ENCODE measurements around the gene RNF111. TPM values are rescaled to one million over a fixed set of nuclear protein-coding genes. Genes with fewer than 3 reads are reported as not detected.

The RNF111 gene
- total and polyA plus RNA-seq, 9 of the 15 experiments (the other 6 are each of a cell fraction or from before 2014, with no cell fraction given): 7.9 to 26.0 (median 14.4) TPM

- intact Hi-C loops (cut with micrococcal nuclease) (no loop called here), in situ Hi-C loops (cut with MboI) (no loop called here)
- POLR2A ChIA-PET: interaction anchor here (0.7 to 1.0 kb wide), 2 partner anchors 13 to 549 kb away, joined by 3 to 4 read pairs; no protein-coding TSS in a partner anchor
- Histone ChIP-seq H2AFZ (ENCODE audit: low read depth, low read length) (peak overlapping the region; percentile 80), H3K79me2 (ENCODE audit: control insufficient read depth, insufficient read depth, low read length) (no peaks in the 10 kb centered on the region), H3K9me1 (ENCODE audit: control insufficient read depth, insufficient read depth, low read length) (no peaks in the 10 kb centered on the region), H4K20me1 (replicated peaks; ENCODE audit: control insufficient read depth, insufficient read depth, low read length) (no peaks in the 10 kb centered on the region), H3K4me1 (replicated peaks in 1 of 2; ENCODE audit: control insufficient read depth in 2 of 2, insufficient read depth in 2 of 2, low read length in 2 of 2) (peaks cover 0 to 7% of the 10 kb centered on the region in 2 experiments; a peak in 2 of 5 replicates), H3K27me3 (ENCODE audit: control insufficient read depth in 2 of 2, insufficient read depth in 2 of 2, low read length in 2 of 2) (no peaks in the 10 kb centered on the region), H3K4me2 (ENCODE audit: insufficient read depth, low read length) (no peak overlapping the region), H3K27ac (ENCODE audit: extremely low read depth, low read depth, low read length) (no peak overlapping the region), H3K9ac (ENCODE audit: insufficient read depth in 1 of 2, low read depth in 2 of 2, low read length in 2 of 2) (no peak overlapping the region), H3K36me3 (ENCODE audit: control insufficient read depth, insufficient read depth, low read length) (no peaks in the 10 kb centered on the region), H3K4me3 (no peak overlapping the region), H3K9me3 (replicated peaks; ENCODE audit: control insufficient read depth, insufficient read depth, low read depth, low read length) (no peaks in the 10 kb centered on the region; the same call in 1 of the 2 replicates)
- no TSS peak for BruUV-seq (replicated peaks)
- peak; percentile 14; the same call in 1 of the 2 replicates for TF ChIP-seq ATF3 (IDR thresholded peaks at IDR 0.05)
- no peak for TF ChIP-seq ATF3 (CRISPR knock-in tag; conservative IDR thresholded peaks at IDR 0.05)
- TF ChIP-seq NFE2L1 (tag; IDR thresholded peaks at IDR 0.05; ENCODE audit: borderline replicate concordance, low read depth): peak; percentile 70; the same call in 1 of the 2 replicates
- TF ChIP-seq ZNF316 (IDR thresholded peaks at IDR 0.05): peak; percentile 81
- no peak for TF ChIP-seq RBM22 (IDR thresholded peaks at IDR 0.05; ENCODE audit: low read depth, low read length, poor library complexity, severe bottlenecking)
- TF ChIP-seq MAFG (tag; conservative IDR thresholded peaks at IDR 0.05): peak; percentile 87
- TF ChIP-seq C11orf30 (IDR thresholded peaks at IDR 0.05; ENCODE audit: low read depth): peak; percentile 84
- TF ChIP-seq MAFK (IDR thresholded peaks at IDR 0.05; ENCODE audit: low read length): peak; percentile 63; the same call in 1 of the 2 replicates
- no peak for TF ChIP-seq ELF4 (CRISPR knock-in tag; IDR thresholded peaks at IDR 0.05)
- TF ChIP-seq NFE2 (IDR thresholded peaks at IDR 0.05; ENCODE audit: low read depth): peak; percentile 84
- no peak for TF ChIP-seq BCLAF1 (IDR thresholded peaks at IDR 0.05; ENCODE audit: borderline replicate concordance in 1 of 2, control insufficient read depth in 1 of 2, low read depth in 2 of 2, low read length in 1 of 2)
- TF ChIP-seq SMARCA4 (IDR thresholded peaks at IDR 0.05): 0 out of 2 replicates have a peak, but pooled peaks have one; percentile 26
- peak; percentile 58; the same call in 1 of the 2 replicates for TF ChIP-seq MAFF (IDR thresholded peaks at IDR 0.05; ENCODE audit: low read length)
- TF ChIP-seq BACH1 (tag; IDR thresholded peaks at IDR 0.05): 0 out of 2 replicates have a peak, but pooled peaks have one; percentile 41
- CTCF ChIA-PET (ENCODE audit: low intra/inter-chr PET ratio): no interaction called here
- DNase-seq (ENCODE audit: extremely low read depth in 1 of 4, low spot score in 3 of 4) (no peak), FAIRE-seq (no peak), ATAC-seq (peak; percentile 32; the same call in 1 of the 3 replicates)
These were observed 34.7 kb upstream of the RNF111 start for GRCh38 chr15:58952751-58953150.

Data from K562 (cell line).